Endothelial cell of umbilical vein (primary cell): Measurements from ENCODE around the gene FSIP1. TPM values are rescaled to one million over a fixed set of nuclear protein-coding genes. Genes with fewer than 3 reads are reported as not detected.

ENCODE experiments used
- BruUV-seq: library from RNA; stranded (reverse); fragments of 400-500 nt; replicated peaks from 2 replicates; lab custom pipeline; 2021; lab: Mats Ljungman, UMichigan
- CTCF ChIA-PET: fragments of 300-600, 350-600 bp; sonication (Branson Sonifier 250); formaldehyde crosslinking; loops from one replicate; lab custom pipeline; 2021; ENCODE audit warnings: antibody characterized with exemption, inconsistent platforms; lab: Charles Lee
- POLR2A ChIA-PET: fragments of 300-600, 350-600 bp; sonication (Branson Sonifier 250); formaldehyde crosslinking; loops from one replicate; lab custom pipeline; 2021; ENCODE audit warnings: antibody characterized with exemption, inconsistent platforms; lab: Charles Lee
- DNase-seq: peaks from one replicate; pipeline ENCODE4 v3.0.0-alpha.2; 2011; ENCODE audit warnings: low read depth, low spot score
- FAIRE-seq: peaks from 2 replicates; lab custom pipeline; 2011; peaks lifted over from hg19 to GRCh38; lab: Jason Lieb, UNC
- H2AFZ ChIP-seq: 2 replicates; pipeline ENCODE4 v1.6.0; 2012; ENCODE audit warnings: low read depth, low read length, control low read depth, inconsistent platforms
- H3K27ac ChIP-seq: 2 replicates; pipeline ENCODE4 v1.5.1; 2011; ENCODE audit warnings: low read depth, mild to moderate bottlenecking, control low read depth, low read length, moderate library complexity; ENCODE audit not compliant: insufficient read depth
- H3K27me3 ChIP-seq, 2 experiments: 2 replicates each; pipeline versions ENCODE4 v1.6.0 to v1.6.1; 2011; ENCODE audit warnings: low read length in 2 of 2, mixed read lengths in 1 of 2; ENCODE audit not compliant: control insufficient read depth in 2 of 2, insufficient read depth in 2 of 2
- H3K36me3 ChIP-seq, 2 experiments: 2 replicates in 1 of 2; 3 replicates in 1 of 2; pipeline ENCODE4 v1.5.1; 2011; ENCODE audit warnings: low read length in 2 of 2, mild to moderate bottlenecking in 1 of 2, moderate library complexity in 1 of 2; ENCODE audit not compliant: control insufficient read depth in 2 of 2, insufficient read depth in 2 of 2; ENCODE audit errors: extremely low read depth in 1 of 2
- H3K4me1 ChIP-seq: 3 replicates; pipeline ENCODE4 v1.5.1; 2011; ENCODE audit warnings: mild to moderate bottlenecking, low read length; ENCODE audit not compliant: control insufficient read depth, insufficient read depth; ENCODE audit errors: extremely low read depth
- H3K4me2 ChIP-seq: 2 replicates; pipeline ENCODE4 v1.6.1; 2011; ENCODE audit warnings: low read length, control low read depth, mixed read lengths; ENCODE audit not compliant: insufficient read depth
- H3K4me3 ChIP-seq, 3 experiments: fragments of 200-600 bp in 1 of 3; sonication (generic), shearing (Covaris generic) in 1 of 3; replicated peaks in 1 of 3; 2 replicates each; pipeline ENCODE4 v1.5.1; 2011 to 2016; ENCODE audit warnings: control low read depth in 3 of 3, low read length in 3 of 3, mild to moderate bottlenecking in 2 of 3, inconsistent platforms in 1 of 3, low read depth in 1 of 3, moderate library complexity in 1 of 3; ENCODE audit not compliant: insufficient read depth in 1 of 3
- H3K79me2 ChIP-seq: 2 replicates; pipeline ENCODE4 v1.6.0; 2012; ENCODE audit warnings: low read length, inconsistent platforms; ENCODE audit not compliant: control insufficient read depth, insufficient read depth
- H3K9ac ChIP-seq: replicated peaks from 2 replicates; pipeline ENCODE3; 2011; ENCODE audit warnings: low read length, control low read depth; ENCODE audit not compliant: insufficient read depth; ENCODE audit errors: extremely low read depth
- H3K9me1 ChIP-seq: replicated peaks from 3 replicates; pipeline ENCODE4 v1.6.0; 2011; ENCODE audit warnings: mild to moderate bottlenecking, low read length; ENCODE audit not compliant: control insufficient read depth, insufficient read depth; ENCODE audit errors: extremely low read depth
- H3K9me3 ChIP-seq: replicated peaks from 2 replicates; pipeline ENCODE4 v1.5.1; 2012; ENCODE audit warnings: low read length, inconsistent platforms; ENCODE audit not compliant: control insufficient read depth, insufficient read depth
- H4K20me1 ChIP-seq: replicated peaks from 2 replicates; pipeline ENCODE3; 2011; ENCODE audit warnings: mild to moderate bottlenecking, low read length; ENCODE audit not compliant: control insufficient read depth, insufficient read depth; ENCODE audit errors: extremely low read depth
- EZH2 ChIP-seq: IDR thresholded peaks from 2 replicates; pipeline ENCODE4 v1.6.1; 2012; ENCODE audit warnings: borderline replicate concordance, low read depth, mild to moderate bottlenecking, moderate library complexity, low read length, inconsistent platforms; ENCODE audit not compliant: severe bottlenecking
- FOS ChIP-seq: IDR thresholded peaks from 2 replicates; pipeline ENCODE4 v1.6.1; 2011; ENCODE audit warnings: mild to moderate bottlenecking, low read length, moderate library complexity, borderline replicate concordance; ENCODE audit not compliant: insufficient read depth
- GATA2 ChIP-seq: IDR thresholded peaks from 2 replicates; pipeline ENCODE4 v1.7.0; 2011; ENCODE audit warnings: low read depth, mild to moderate bottlenecking, moderate library complexity, mixed read lengths, low read length; ENCODE audit not compliant: insufficient read length, insufficient read depth
- JUN ChIP-seq: IDR thresholded peaks from 2 replicates; pipeline ENCODE4 v1.6.1; 2011; ENCODE audit warnings: borderline replicate concordance, low read depth; ENCODE audit not compliant: insufficient read length, insufficient read depth
- MYC ChIP-seq: IDR thresholded peaks from one replicate; pipeline ENCODE4 v1.6.1; 2011; ENCODE audit warnings: mild to moderate bottlenecking, low read depth, low read length
- POLR2A ChIP-seq: IDR thresholded peaks from 2 replicates; pipeline ENCODE4 v1.6.1; 2012; ENCODE audit warnings: low read depth, mild to moderate bottlenecking, control low read depth, low read length
- POLR2AphosphoS5 ChIP-seq: IDR thresholded peaks from 2 replicates; pipeline ENCODE4 v1.6.1; 2012; ENCODE audit warnings: low read depth, mild to moderate bottlenecking, control low read depth, low read length, moderate library complexity; ENCODE audit not compliant: insufficient read depth
- dilution Hi-C: fragments of 300-500 bp; cut with MboI; formaldehyde crosslinking; loops from one replicate; pipeline ENCODE4 v1.15.0; 2019; ENCODE audit warnings: low sequenced_read_pairs; ENCODE audit not compliant: extremely low pct_ligation_motif_present
- intact Hi-C: fragments of 100-400 bp; cut with micrococcal nuclease; formaldehyde crosslinking; loops from one replicate; pipeline ENCODE4 v1.10.0; 2022
- polyA plus RNA-seq, 4 experiments: library from polyadenylated mRNA; depleted of rRNA in 3 of 4; stranded (reverse) in 3 of 4; unstranded in 1 of 4; fragments of >200 nt; gene quantifications; 2 replicates each; pipeline versions ENCODE4 v1.2.1 to v1.2.3, GENCODE V29; 2011 to 2012; ENCODE audit warnings: missing spikeins in 1 of 4
- total RNA-seq: library from RNA; stranded (reverse); gene quantifications from 2 replicates; pipeline ENCODE4 v1.2.3, GENCODE V29; 2021
- TF ChIP-seq, protein P1 (sequence below), 2 donors: IDR thresholded peaks; 1 replicate in 1 of 2; 2 replicates in 1 of 2; pipeline ENCODE4 v1.5.1; 2011; ENCODE audit warnings: low read length in 2 of 2, mild to moderate bottlenecking in 2 of 2, moderate library complexity in 2 of 2, control low read depth in 1 of 2, inconsistent platforms in 1 of 2, low read depth in 1 of 2; ENCODE audit not compliant: insufficient read depth in 1 of 2; ENCODE audit errors: extremely low read depth in 1 of 2
- TF ChIP-seq, protein P2 (sequence below): IDR thresholded peaks from 2 replicates; pipeline ENCODE4 v1.6.1; 2011; ENCODE audit not compliant: insufficient read depth, insufficient read length

Gene FSIP1
- total and polyA plus RNA-seq, 2 donors (not counting 3 experiments of a cell fraction or from before 2014, with no cell fraction given), result 0.23 to 1.1 TPM

DNA sequence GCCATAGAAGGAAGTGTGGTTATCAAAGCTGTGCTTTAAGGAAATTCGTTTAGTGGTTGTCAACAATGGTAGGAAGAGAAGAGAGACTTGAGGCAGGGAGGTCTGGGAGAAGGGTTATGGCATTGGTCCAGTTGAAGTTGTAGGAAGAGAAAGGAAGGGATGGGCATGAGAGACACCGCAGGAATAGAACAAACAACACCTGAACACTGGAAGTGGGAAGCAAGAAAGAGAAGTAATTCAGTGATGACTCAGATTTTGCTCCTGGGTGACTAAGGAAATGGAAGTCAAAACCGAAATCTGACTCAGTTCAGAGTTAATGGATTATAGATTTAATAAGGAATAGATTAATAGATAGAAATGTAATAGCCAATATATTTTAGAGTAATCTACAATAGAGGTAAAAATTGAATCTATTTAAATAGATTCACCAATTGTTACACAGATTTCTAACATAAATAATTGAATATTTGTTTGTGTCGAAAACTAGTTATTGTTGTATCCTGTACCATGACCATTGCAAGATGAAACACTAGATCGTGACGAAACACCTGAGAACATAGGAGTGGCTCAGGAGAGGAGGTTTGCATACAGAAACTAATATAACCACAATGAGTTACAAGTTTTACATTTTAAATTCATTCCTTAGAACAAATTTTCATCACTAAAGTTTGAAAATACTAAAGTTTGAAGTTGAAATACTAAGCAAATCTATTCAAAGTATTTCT, 165.7 kb downstream of the FSIP1 start:
- FAIRE-seq, result peak; percentile 55
- H2AFZ ChIP-seq, result peak overlapping the region; percentile 4
- H3K27ac ChIP-seq, result no peak overlapping the region
- H3K36me3 ChIP-seq, result no peaks in the 10 kb centered on the region
- dilution Hi-C loops, result no loop called here
- no peak overlapping the region for H3K4me3 ChIP-seq
- peak; percentile 63 for TF ChIP-seq FOS
- no peak for TF ChIP-seq MYC
- TF ChIP-seq POLR2AphosphoS5, result no peak
- no peak for TF ChIP-seq POLR2A
- peak; percentile 64 for TF ChIP-seq JUN
- TF ChIP-seq, protein P1, sequence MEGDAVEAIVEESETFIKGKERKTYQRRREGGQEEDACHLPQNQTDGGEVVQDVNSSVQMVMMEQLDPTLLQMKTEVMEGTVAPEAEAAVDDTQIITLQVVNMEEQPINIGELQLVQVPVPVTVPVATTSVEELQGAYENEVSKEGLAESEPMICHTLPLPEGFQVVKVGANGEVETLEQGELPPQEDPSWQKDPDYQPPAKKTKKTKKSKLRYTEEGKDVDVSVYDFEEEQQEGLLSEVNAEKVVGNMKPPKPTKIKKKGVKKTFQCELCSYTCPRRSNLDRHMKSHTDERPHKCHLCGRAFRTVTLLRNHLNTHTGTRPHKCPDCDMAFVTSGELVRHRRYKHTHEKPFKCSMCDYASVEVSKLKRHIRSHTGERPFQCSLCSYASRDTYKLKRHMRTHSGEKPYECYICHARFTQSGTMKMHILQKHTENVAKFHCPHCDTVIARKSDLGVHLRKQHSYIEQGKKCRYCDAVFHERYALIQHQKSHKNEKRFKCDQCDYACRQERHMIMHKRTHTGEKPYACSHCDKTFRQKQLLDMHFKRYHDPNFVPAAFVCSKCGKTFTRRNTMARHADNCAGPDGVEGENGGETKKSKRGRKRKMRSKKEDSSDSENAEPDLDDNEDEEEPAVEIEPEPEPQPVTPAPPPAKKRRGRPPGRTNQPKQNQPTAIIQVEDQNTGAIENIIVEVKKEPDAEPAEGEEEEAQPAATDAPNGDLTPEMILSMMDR (IDR thresholded peaks at IDR 0.05; ENCODE audit: extremely low read depth in 1 of 2, insufficient read depth in 1 of 2, low read depth in 1 of 2, low read length in 2 of 2), result no peak
- no peak for TF ChIP-seq EZH2
- TF ChIP-seq GATA2, result no peak
- TF ChIP-seq, protein P2, sequence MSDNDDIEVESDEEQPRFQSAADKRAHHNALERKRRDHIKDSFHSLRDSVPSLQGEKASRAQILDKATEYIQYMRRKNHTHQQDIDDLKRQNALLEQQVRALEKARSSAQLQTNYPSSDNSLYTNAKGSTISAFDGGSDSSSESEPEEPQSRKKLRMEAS, result no peak
- DNase-seq, result peak; percentile 60
- H3K27me3 ChIP-seq, result no peaks in the 10 kb centered on the region
- H3K4me1 ChIP-seq, result peaks cover 14% of the 10 kb centered on the region
- peak overlapping the region; percentile 9 for H3K4me2 ChIP-seq
- H3K79me2 ChIP-seq, result no peaks in the 10 kb centered on the region
- ChIA-PET POLR2A (no interaction called here), CTCF (interaction anchor here (1.1 kb wide), 1 partner anchor 140 kb away, joined by 7 read pairs; no protein-coding TSS in a partner anchor)
- no TSS peak for BruUV-seq
- H3K9me3 ChIP-seq, result no peaks in the 10 kb centered on the region
- H4K20me1 ChIP-seq, result no peaks in the 10 kb centered on the region
- no peaks in the 10 kb centered on the region for H3K9me1 ChIP-seq
- no peak overlapping the region for H3K9ac ChIP-seq
- intact Hi-C loops, result no loop called here
